Liver (tissue), 3 donors: ENCODE measurements around the gene GMEB2.
"Not testable (repeated sequence)": the region's sequence is repeated elsewhere in the genome, so short reads cannot be mapped to it uniquely, and the experiment has no call there.

ENCODE experiments used
- CTCF ChIP-seq: fragments of 150-350 bp; IDR thresholded peaks from 2 replicates; pipeline ENCODE4 v1.5.1; 2017; ENCODE audit warnings: improper control_type of control experiment, low read depth, low read length; ENCODE audit not compliant: missing input control
- EGR1 ChIP-seq, 2 donors: IDR thresholded peaks; 2 replicates each; pipeline ENCODE4 v1.6.1; 2016 to 2018; ENCODE audit warnings: antibody characterized with exemption in 2 of 2, low read depth in 2 of 2
- FOXA1 ChIP-seq: IDR thresholded peaks from 2 replicates; pipeline ENCODE4 v1.6.1; 2016; ENCODE audit warnings: antibody characterized with exemption
- FOXA2 ChIP-seq: IDR thresholded peaks from 2 replicates; pipeline ENCODE4 v1.6.1; 2016; ENCODE audit warnings: antibody characterized with exemption
- GABPA ChIP-seq, 2 donors: IDR thresholded peaks in 1 of 2; conservative IDR thresholded peaks in 1 of 2; 2 replicates each; pipeline ENCODE4 v1.6.1; 2016; ENCODE audit warnings: antibody characterized with exemption in 2 of 2, mild to moderate bottlenecking in 1 of 2, moderate library complexity in 1 of 2
- JUND ChIP-seq, 2 donors: IDR thresholded peaks; 2 replicates each; pipeline ENCODE4 v1.6.1; 2016; ENCODE audit warnings: antibody characterized with exemption in 2 of 2
- MAX ChIP-seq: IDR thresholded peaks from 2 replicates; pipeline ENCODE4 v1.6.1; 2016; ENCODE audit warnings: antibody characterized with exemption
- RAD21 ChIP-seq, 2 donors: IDR thresholded peaks; 2 replicates each; pipeline ENCODE4 v1.6.1; 2016; ENCODE audit warnings: antibody characterized with exemption in 2 of 2, mild to moderate bottlenecking in 2 of 2
- RXRA ChIP-seq, 2 donors: IDR thresholded peaks; 2 replicates each; pipeline ENCODE4 v1.6.1; 2017 to 2018; ENCODE audit warnings: antibody characterized with exemption in 2 of 2, mild to moderate bottlenecking in 1 of 2
- SP1 ChIP-seq: IDR thresholded peaks from 2 replicates; pipeline ENCODE4 v1.6.1; 2018; ENCODE audit warnings: antibody characterized with exemption, mild to moderate bottlenecking
- TAF1 ChIP-seq: conservative IDR thresholded peaks from 2 replicates; pipeline ENCODE4 v1.6.1; 2016; ENCODE audit warnings: antibody characterized with exemption, mild to moderate bottlenecking
- TF ChIP-seq, protein P1 (sequence below): IDR thresholded peaks from 2 replicates; pipeline ENCODE4 v1.6.1; 2016; ENCODE audit warnings: antibody characterized with exemption, mild to moderate bottlenecking
- TF ChIP-seq, protein P2 (sequence below): IDR thresholded peaks from 2 replicates; pipeline ENCODE4 v1.6.1; 2016; ENCODE audit warnings: antibody characterized with exemption
- donor health status: healthy.
- donor health status: healthy.

DNA sequence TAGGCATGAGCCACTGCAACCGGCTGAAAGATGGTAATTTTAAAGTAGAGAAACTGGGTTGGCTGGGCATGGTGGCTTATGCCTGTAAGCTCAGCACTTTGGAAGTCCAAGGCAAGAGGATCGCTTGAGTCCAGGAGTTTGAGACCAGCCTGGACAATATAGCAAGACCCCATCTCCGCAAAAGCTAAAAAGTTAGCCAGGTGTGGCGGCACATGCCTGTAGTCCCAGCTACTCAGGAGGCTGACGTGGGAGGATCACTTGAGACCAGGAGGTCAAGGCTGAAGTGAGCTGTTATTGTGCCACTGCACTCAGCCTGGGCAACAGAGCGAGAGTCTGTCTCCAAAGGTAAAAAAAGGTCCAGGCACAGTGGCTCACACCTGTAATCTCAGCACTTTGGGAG lies 4.1 kb upstream of the GMEB2 start:
- TF ChIP-seq CTCF; TAF1; RAD21 (IDR thresholded peaks at IDR 0.05); FOXA2; RXRA (IDR thresholded peaks at IDR 0.05); GABPA (IDR thresholded peaks at IDR 0.05 in 1 of 2, conservative IDR thresholded peaks at IDR 0.05 in 1 of 2); EGR1 (IDR thresholded peaks at IDR 0.05; ENCODE audit: low read depth in 2 of 2); JUND (IDR thresholded peaks at IDR 0.05); MAX; FOXA1; SP1: not testable (repeated sequence)
- TF ChIP-seq, protein P1, sequence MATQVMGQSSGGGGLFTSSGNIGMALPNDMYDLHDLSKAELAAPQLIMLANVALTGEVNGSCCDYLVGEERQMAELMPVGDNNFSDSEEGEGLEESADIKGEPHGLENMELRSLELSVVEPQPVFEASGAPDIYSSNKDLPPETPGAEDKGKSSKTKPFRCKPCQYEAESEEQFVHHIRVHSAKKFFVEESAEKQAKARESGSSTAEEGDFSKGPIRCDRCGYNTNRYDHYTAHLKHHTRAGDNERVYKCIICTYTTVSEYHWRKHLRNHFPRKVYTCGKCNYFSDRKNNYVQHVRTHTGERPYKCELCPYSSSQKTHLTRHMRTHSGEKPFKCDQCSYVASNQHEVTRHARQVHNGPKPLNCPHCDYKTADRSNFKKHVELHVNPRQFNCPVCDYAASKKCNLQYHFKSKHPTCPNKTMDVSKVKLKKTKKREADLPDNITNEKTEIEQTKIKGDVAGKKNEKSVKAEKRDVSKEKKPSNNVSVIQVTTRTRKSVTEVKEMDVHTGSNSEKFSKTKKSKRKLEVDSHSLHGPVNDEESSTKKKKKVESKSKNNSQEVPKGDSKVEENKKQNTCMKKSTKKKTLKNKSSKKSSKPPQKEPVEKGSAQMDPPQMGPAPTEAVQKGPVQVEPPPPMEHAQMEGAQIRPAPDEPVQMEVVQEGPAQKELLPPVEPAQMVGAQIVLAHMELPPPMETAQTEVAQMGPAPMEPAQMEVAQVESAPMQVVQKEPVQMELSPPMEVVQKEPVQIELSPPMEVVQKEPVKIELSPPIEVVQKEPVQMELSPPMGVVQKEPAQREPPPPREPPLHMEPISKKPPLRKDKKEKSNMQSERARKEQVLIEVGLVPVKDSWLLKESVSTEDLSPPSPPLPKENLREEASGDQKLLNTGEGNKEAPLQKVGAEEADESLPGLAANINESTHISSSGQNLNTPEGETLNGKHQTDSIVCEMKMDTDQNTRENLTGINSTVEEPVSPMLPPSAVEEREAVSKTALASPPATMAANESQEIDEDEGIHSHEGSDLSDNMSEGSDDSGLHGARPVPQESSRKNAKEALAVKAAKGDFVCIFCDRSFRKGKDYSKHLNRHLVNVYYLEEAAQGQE, result not testable (repeated sequence)
- TF ChIP-seq, protein P2, sequence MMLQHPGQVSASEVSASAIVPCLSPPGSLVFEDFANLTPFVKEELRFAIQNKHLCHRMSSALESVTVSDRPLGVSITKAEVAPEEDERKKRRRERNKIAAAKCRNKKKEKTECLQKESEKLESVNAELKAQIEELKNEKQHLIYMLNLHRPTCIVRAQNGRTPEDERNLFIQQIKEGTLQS, result not testable (repeated sequence)
